Body of pancreas (tissue), 4 donors: ENCODE measurements around the gene PDLIM4. TPM values are rescaled to one million over a fixed set of nuclear protein-coding genes. Genes with fewer than 3 reads are reported as not detected.

Source experiments
- ATAC-seq: fragments of 150-250 bp; one replicate; pipeline ENCODE4 v1.9.1; 2016
- DNase-seq, 4 donors: peaks; one replicate each; pipeline ENCODE4 v3.0.0-alpha.2; 2019
- H3K27ac ChIP-seq, 4 donors: fragments of 200-600 bp; sonication (generic); 1 replicate in 3 of 4; 2 replicates in 1 of 4; pipeline versions ENCODE4 v1.5.1 to v1.6.1; 2016 to 2019; ENCODE audit warnings: mild to moderate bottlenecking in 1 of 4, mixed read lengths in 1 of 4, moderate library complexity in 1 of 4
- H3K27me3 ChIP-seq, 2 donors: fragments of 200-600 bp; sonication (generic); one replicate each; pipeline ENCODE4 v1.6.0; 2016; ENCODE audit warnings: mild to moderate bottlenecking in 1 of 2
- H3K36me3 ChIP-seq, 2 donors: fragments of 200-600 bp; sonication (generic); replicated peaks in 1 of 2; 2 replicates each; pipeline ENCODE4 v1.5.1; 2016; ENCODE audit warnings: low read depth in 2 of 2; ENCODE audit not compliant: insufficient read depth in 1 of 2
- H3K4me1 ChIP-seq: fragments of 200-600 bp; sonication (generic); one replicate; pipeline ENCODE4 v1.6.0; 2016
- H3K4me3 ChIP-seq, 2 donors: fragments of 200-600 bp; sonication (generic); 1 replicate in 1 of 2; 2 replicates in 1 of 2; pipeline ENCODE4 v1.5.1; 2016 to 2019
- H3K9me3 ChIP-seq, 3 donors: fragments of 200-600 bp; sonication (generic); 1 replicate in 2 of 3; 2 replicates in 1 of 3; pipeline ENCODE4 v1.5.1; 2016
- CTCF ChIP-seq, 7 experiments: fragments of 450-650 bp in 4 of 7; fragments of 200-600 bp in 3 of 7; sonication (generic) in 3 of 7; IDR thresholded peaks; one replicate each; pipeline ENCODE4 v1.5.1; 2016 to 2019; ENCODE audit warnings: antibody characterized with exemption in 7 of 7
- POLR2A ChIP-seq, 3 donors: fragments of 450-650 bp; IDR thresholded peaks; one replicate each; pipeline ENCODE4 v1.6.1; 2016; ENCODE audit warnings: antibody characterized with exemption in 3 of 3, mild to moderate bottlenecking in 2 of 3
- WGBS, 2 donors: methylation state at CpG; one replicate each; pipeline ENCODE4 v1.1.5; 2017; 5-methylcytosine and 5-hydroxymethylcytosine counted together
- intact Hi-C: fragments of 100-400 bp; cut with DNase I; formaldehyde crosslinking; loops from one replicate; pipeline ENCODE4 v1.15.1; 2023
- total RNA-seq, 2 donors: library from RNA; depleted of rRNA; stranded (reverse); fragments of >200 nt; gene quantifications; one replicate each; pipeline ENCODE4 v1.1.0, GENCODE V29; 2016

The PDLIM4 gene
- total RNA-seq, 2 donors from 2014 or later = 4.2 to 4.3 TPM

DNA sequence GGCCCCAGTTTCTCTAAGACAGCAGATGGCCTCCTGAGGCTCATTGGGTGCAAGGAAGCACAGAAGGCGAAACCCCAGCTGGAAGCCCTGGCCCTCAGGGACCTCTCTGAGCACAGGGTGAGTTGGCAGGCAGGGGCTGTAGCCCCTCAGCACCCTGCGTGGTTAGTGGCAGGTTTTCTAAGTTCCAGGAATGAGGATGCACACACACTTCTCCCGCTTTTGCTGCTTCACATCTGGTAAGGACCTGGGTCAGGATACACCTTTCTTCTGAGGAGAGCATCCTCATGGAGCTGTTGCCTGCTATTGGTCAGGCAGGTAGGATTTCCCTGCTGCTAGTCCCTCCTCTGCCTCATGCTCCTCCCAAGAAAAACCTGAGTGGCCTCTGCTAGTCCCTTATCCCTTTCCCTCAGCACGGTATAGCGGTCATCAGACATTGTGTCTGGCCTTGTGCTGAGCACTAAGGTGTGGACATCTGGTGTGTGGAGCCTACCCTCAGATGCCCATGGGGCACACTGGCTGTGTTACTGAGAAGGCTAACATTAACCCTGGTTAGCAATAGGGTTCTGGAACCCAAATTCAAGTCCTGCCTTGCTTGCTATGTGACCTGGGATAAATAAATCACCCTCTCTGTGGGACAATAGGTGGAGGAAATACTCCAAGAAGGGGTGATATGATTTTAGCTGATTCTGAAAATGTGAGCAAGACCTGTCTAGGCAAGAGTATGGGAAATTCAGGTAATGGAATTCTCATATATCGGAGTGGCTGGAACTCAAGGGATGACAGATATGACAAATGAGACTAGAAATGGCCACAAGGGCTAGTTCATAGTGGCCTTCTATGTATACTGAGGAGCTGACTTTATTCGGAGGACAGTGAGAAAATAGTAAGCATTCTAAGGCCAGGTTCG, 38.3 kb downstream of the PDLIM4 start:
- Histone ChIP-seq H3K9me3 (no peaks in the 10 kb centered on the region), H3K27me3 (no peaks in the 10 kb centered on the region), H3K4me3 (no peak overlapping the region), H3K27ac (no peak overlapping the region), H3K4me1 (peaks cover 21% of the 10 kb centered on the region), H3K36me3 (no peaks in the 10 kb centered on the region)
- TF ChIP-seq CTCF (IDR thresholded peaks at IDR 0.05) (no peak), POLR2A (IDR thresholded peaks at IDR 0.05) (no peak)
- ATAC-seq (no peak), DNase-seq (no peak)
- 65 to 88% methylated on average over 8 of the region's 8 CpGs for WGBS, 2 donors
- intact Hi-C loops = no loop called here

DNA sequence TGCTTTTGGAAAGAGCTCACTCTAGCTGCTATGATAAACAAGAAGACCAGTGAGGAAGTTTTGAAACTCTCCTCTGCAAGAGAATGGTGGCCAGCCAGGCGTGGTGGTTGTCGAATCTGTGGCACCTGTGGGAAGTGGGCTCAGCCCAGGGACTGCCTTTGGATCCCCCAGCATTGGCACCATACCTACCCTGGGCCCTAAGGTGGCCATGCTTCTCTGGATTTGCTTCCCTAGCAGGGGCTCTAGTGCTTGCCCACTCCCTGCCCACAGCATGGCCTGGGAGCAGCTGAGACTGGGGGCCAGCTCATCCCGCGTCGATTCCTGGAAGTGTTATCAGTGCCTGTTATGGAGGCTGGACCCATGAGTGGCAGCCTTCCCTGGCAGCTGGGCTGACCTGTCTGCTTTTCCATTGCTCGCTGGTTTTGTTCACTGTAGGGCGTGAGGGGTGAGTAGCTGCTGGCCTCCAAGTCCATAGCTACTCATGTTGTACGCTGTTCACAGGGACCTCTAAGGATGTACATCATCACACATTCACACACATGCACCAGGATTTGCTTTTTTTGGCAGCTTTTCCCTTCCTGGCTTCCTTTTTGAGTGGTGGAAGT, 39.0 kb downstream of the PDLIM4 start:
- H3K27ac ChIP-seq = no peak overlapping the region
- no peak overlapping the region for H3K4me3 ChIP-seq
- no peak for TF ChIP-seq POLR2A (IDR thresholded peaks at IDR 0.05)
- TF ChIP-seq CTCF (IDR thresholded peaks at IDR 0.05) = no peak
- H3K36me3 ChIP-seq = no peaks in the 10 kb centered on the region
- no peak for ATAC-seq
- peaks cover 21% of the 10 kb centered on the region for H3K4me1 ChIP-seq
- 76 to 92% methylated on average over 3 to 8 of the region's 8 CpGs for WGBS, 2 donors
- intact Hi-C loops = no loop called here
- no peaks in the 10 kb centered on the region for H3K27me3 ChIP-seq
- no peaks in the 10 kb centered on the region for H3K9me3 ChIP-seq
- no peak for DNase-seq

DNA sequence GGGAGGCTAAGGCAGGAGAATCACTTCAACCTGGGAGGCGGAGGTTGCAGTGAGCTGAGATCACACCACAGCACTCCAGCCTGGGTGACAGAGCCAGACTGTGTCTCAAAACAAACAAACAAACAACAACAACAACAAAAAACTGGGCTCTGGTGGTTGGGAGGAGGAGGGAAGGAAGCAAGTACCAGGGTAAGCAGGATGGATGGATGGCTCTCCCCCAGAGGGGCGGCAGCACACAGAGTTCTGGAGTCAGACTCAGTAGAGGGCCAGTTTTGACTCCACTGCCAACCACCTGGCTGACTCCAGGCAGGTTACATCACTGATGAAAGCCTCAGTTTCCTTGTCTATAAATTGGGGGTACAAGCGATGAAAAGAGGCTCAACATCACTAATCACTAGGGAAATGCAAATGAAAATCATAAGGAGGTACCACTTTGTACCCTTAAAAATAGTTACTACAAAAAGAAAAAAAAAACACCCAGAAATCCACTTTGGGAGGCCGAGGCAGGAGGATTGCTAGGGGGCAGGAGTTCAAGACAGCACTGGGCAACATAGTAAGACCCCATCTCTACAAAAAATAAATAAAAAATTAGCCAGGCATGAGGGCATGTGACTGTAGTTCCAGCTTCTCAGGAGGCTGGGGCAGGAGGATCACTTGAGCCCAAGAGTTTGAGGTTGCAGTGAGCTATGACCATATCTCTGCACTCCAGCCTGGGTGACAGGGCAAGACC, 39.9 kb downstream of the PDLIM4 start:
- TF ChIP-seq CTCF (IDR thresholded peaks at IDR 0.05) (no peak), POLR2A (IDR thresholded peaks at IDR 0.05) (no peak)
- intact Hi-C loops = no loop called here
- no peak overlapping the region for H3K4me3 ChIP-seq

GRCh38 chr5:132298298-132299212, 41.1 kb downstream of the PDLIM4 start:
- Histone ChIP-seq H3K27ac (no peak overlapping the region), H3K9me3 (no peaks in the 10 kb centered on the region), H3K36me3 (no peaks in the 10 kb centered on the region), H3K4me1 (peaks cover 13% of the 10 kb centered on the region), H3K27me3 (no peaks in the 10 kb centered on the region), H3K4me3 (no peak overlapping the region)
- intact Hi-C loops = no loop called here
- DNase-seq (no peak), ATAC-seq (no peak)
- 61 to 75% methylated on average over 6 of the region's 6 CpGs for WGBS, 2 donors
- TF ChIP-seq CTCF (IDR thresholded peaks at IDR 0.05) = no peak
- TF ChIP-seq POLR2A (IDR thresholded peaks at IDR 0.05) = no peak

More for the DNA sequence above, 39.9 kb downstream of the PDLIM4 start:
- no peaks in the 10 kb centered on the region for H3K36me3 ChIP-seq
- H3K4me1 ChIP-seq = peaks cover 21% of the 10 kb centered on the region
- ATAC-seq = no peak
- WGBS, 2 donors = 91 to 94% methylated on average over 4 of the region's 4 CpGs
- H3K27ac ChIP-seq = no peak overlapping the region
- no peak for DNase-seq
- no peaks in the 10 kb centered on the region for H3K9me3 ChIP-seq
- H3K27me3 ChIP-seq = no peaks in the 10 kb centered on the region
